ENCODE data around the gene RAB4B.
"Not testable (repeated sequence)": the region's sequence is repeated elsewhere in the genome, so short reads cannot be mapped to it uniquely, and the experiment has no call there.

RAB4B gene

GRCh38 chr19:40825460-40826095 is 47.5 kb downstream of the RAB4B start:
- not testable (repeated sequence) for DNase-seq

GRCh38 chr19:40826312-40826698 is 48.3 kb downstream of the RAB4B start:
- not testable (repeated sequence) for DNase-seq

GRCh38 chr19:40826699-40827385 is 48.8 kb downstream of the RAB4B start:
- DNase-seq: peak; percentile 91

- DNase-seq: no peak
Observed at GRCh38 chr19:40827386-40828247, 49.6 kb downstream of the RAB4B start.

GRCh38 chr19:40829205-40829604 is 51.2 kb downstream of the RAB4B start:
- no peak for DNase-seq

- DNase-seq: not testable (repeated sequence)
Observed at GRCh38 chr19:40830741-40831140, 52.7 kb downstream of the RAB4B start.

- no peak for DNase-seq
Observed at GRCh38 chr19:40831502-40832430, 53.7 kb downstream of the RAB4B start.

GRCh38 chr19:40832431-40832790 is 54.4 kb downstream of the RAB4B start:
- DNase-seq: not testable (repeated sequence)

- not testable (repeated sequence) for DNase-seq
Observed at GRCh38 chr19:40833728-40834533, 55.9 kb downstream of the RAB4B start.

- no peak for DNase-seq
Observed at GRCh38 chr19:40836754-40837429, 58.8 kb downstream of the RAB4B start.

GRCh38 chr19:40838477-40838876 is 60.4 kb downstream of the RAB4B start:
- not testable (repeated sequence) for DNase-seq

GRCh38 chr19:40842012-40842411 is 64.0 kb downstream of the RAB4B start:
- DNase-seq: not testable (repeated sequence)

- DNase-seq: not testable (repeated sequence)
Observed at GRCh38 chr19:40842997-40843652, 65.1 kb downstream of the RAB4B start.

GRCh38 chr19:40843653-40844052 is 65.6 kb downstream of the RAB4B start:
- peak; percentile 92 for DNase-seq
